Peyer's patch (tissue), 4 donors: ENCODE data around the gene IKZF2.

Source experiments
- POLR2A ChIP-seq, 2 donors: fragments of 450-650 bp; IDR thresholded peaks; one replicate each; pipeline ENCODE4 v1.5.1; 2017; ENCODE audit warnings: antibody characterized with exemption in 2 of 2, mild to moderate bottlenecking in 2 of 2, moderate library complexity in 2 of 2
- TF ChIP-seq, protein P1 (sequence below), 6 experiments: fragments of 450-650 bp in 4 of 6; fragments of 200-600 bp in 2 of 6; sonication (generic) in 1 of 6; IDR thresholded peaks; one replicate each; pipeline ENCODE4 v1.5.1; 2017 to 2019; ENCODE audit warnings: antibody characterized with exemption in 6 of 6, mild to moderate bottlenecking in 3 of 6, moderate library complexity in 1 of 6

DNA sequence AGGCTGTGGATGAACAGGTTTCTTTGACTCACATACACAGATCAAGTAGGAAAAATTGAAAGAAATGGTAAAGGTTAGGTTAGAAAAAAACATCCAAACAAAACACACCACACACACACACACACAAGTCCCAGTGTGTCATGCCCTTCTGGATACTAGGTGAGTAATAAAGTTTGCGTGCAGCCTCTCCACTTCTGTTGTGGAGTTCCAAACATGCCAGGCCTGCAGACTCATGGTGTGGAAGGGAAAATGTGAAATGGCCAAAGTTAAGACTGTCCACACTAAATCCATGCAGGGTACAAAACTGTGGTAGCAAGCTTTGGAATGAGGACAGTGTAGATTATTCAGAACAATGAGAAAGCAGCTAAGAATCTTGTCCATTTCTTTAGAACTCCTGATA is 114.6 kb downstream of the IKZF2 start:
- TF ChIP-seq, protein P1, sequence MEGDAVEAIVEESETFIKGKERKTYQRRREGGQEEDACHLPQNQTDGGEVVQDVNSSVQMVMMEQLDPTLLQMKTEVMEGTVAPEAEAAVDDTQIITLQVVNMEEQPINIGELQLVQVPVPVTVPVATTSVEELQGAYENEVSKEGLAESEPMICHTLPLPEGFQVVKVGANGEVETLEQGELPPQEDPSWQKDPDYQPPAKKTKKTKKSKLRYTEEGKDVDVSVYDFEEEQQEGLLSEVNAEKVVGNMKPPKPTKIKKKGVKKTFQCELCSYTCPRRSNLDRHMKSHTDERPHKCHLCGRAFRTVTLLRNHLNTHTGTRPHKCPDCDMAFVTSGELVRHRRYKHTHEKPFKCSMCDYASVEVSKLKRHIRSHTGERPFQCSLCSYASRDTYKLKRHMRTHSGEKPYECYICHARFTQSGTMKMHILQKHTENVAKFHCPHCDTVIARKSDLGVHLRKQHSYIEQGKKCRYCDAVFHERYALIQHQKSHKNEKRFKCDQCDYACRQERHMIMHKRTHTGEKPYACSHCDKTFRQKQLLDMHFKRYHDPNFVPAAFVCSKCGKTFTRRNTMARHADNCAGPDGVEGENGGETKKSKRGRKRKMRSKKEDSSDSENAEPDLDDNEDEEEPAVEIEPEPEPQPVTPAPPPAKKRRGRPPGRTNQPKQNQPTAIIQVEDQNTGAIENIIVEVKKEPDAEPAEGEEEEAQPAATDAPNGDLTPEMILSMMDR (IDR thresholded peaks at IDR 0.05) = no peak
- TF ChIP-seq POLR2A (IDR thresholded peaks at IDR 0.05) = no peak
